ENCODE data around the gene MRPL28.
A peak's percentile ranks its signal among the peaks of the same experiment; 100 is the strongest.
"Not testable (repeated sequence)": the region's sequence is repeated elsewhere in the genome, so short reads cannot be mapped to it uniquely, and the experiment has no call there.

Gene MRPL28

GRCh38 chr16:370443-370842, at the start of gene MRPL28:
TSS of gene MRPL28 (minus strand) at chr16:370538. CDS start at chr16:370218, 320 bp downstream.
- DNase-seq, result peak; percentile 76

GRCh38 chr16:415170-415498, 44.8 kb upstream of the MRPL28 start:
- DNase-seq, result not testable (repeated sequence)

- DNase-seq, result no peak
Measured at GRCh38 chr16:414395-415169, 44.2 kb upstream of the MRPL28 start.

GRCh38 chr16:411576-412265, 41.4 kb upstream of the MRPL28 start:
- DNase-seq, result no peak

- DNase-seq, result no peak
Measured at GRCh38 chr16:410516-411178, 40.3 kb upstream of the MRPL28 start.

- no peak for DNase-seq
Measured at GRCh38 chr16:407253-407652, 36.9 kb upstream of the MRPL28 start.

GRCh38 chr16:405548-406506, 35.5 kb upstream of the MRPL28 start:
- no peak for DNase-seq

- no peak for DNase-seq
Measured at GRCh38 chr16:404971-405486, 34.7 kb upstream of the MRPL28 start.

- DNase-seq, result peak; percentile 74
Measured at GRCh38 chr16:401468-402348, 31.4 kb upstream of the MRPL28 start, which contains the start of gene DECR2. TSS of gene DECR2 (plus strand) at chr16:401885. CDS start at chr16:401964, 79 bp downstream.

- DNase-seq, result no peak
Measured at GRCh38 chr16:400061-400591, 29.8 kb upstream of the MRPL28 start.

- DNase-seq, result no peak
Measured at GRCh38 chr16:399340-400019, 29.1 kb upstream of the MRPL28 start.

- DNase-seq, result no peak
Measured at GRCh38 chr16:398561-399339, 28.4 kb upstream of the MRPL28 start.

- DNase-seq, result no peak
Measured at GRCh38 chr16:397736-398332, 27.5 kb upstream of the MRPL28 start.

- DNase-seq, result no peak
Measured at GRCh38 chr16:397135-397661, 26.9 kb upstream of the MRPL28 start, which contains the start of gene NME4. TSS of gene NME4 (plus strand) at chr16:397199. CDS start at chr16:397223, 24 bp downstream.

- peak; percentile 21 for DNase-seq
Measured at GRCh38 chr16:396605-397004, 26.3 kb upstream of the MRPL28 start.

GRCh38 chr16:396199-396598, 25.9 kb upstream of the MRPL28 start:
- DNase-seq, result no peak

GRCh38 chr16:392450-393030, 22.2 kb upstream of the MRPL28 start:
- DNase-seq, result no peak

- no peak for DNase-seq
Measured at GRCh38 chr16:391885-392335, 21.6 kb upstream of the MRPL28 start.

Data from NCI-H526 treated with DMSO at 0.1 percent for 48 hours (cell line).